RKO (cell line): ENCODE results near the gene DDX47.
"Not testable (repeated sequence)": the region's sequence is repeated elsewhere in the genome, so short reads cannot be mapped to it uniquely, and the experiment has no call there.

Experiments used
- DNase-seq: peaks from one replicate; pipeline ENCODE4 v3.0.0-alpha.2; 2016; ENCODE audit warnings: low spot score

The DDX47 gene

DNA sequence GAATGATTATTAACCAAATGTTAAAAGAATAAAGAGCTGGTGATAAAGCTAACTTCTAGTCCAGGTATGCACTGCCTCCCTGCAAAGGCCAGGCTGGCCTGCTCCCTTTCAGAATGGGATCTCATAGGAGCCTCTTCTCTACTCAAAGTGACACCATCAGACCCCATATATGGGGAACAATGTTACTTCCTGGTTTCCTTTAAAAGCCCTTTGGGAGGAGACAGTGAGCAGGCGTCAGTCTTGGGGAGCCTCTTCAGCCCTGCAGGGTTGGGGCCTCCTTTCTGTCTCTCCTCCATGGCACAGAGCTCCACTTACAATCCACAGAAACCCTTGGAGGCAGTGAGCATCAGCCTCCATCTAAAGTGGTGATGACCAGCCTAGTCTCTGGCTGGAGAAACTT, 60.9 kb downstream of the DDX47 start:
- DNase-seq = no peak

DNA sequence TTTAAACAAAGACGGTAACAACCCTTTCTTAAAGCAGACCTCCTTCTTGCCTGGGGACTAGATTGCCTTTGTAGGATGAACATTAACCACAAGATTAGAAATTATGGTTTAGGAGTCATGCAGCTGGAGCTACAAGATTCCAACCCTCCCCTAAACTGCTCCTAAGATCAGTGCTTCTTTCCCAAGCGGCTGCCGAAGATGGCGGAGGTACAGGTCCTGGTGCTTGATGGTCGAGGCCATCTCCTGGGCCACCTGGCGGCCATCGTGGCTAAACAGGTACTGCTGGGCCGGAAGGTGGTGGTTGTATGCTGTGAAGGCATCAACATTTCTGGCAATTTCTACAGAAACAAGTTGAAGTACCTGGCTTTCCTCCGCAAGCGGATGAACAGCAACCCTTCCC, 62.2 kb downstream of the DDX47 start:
- DNase-seq = not testable (repeated sequence)

DNA sequence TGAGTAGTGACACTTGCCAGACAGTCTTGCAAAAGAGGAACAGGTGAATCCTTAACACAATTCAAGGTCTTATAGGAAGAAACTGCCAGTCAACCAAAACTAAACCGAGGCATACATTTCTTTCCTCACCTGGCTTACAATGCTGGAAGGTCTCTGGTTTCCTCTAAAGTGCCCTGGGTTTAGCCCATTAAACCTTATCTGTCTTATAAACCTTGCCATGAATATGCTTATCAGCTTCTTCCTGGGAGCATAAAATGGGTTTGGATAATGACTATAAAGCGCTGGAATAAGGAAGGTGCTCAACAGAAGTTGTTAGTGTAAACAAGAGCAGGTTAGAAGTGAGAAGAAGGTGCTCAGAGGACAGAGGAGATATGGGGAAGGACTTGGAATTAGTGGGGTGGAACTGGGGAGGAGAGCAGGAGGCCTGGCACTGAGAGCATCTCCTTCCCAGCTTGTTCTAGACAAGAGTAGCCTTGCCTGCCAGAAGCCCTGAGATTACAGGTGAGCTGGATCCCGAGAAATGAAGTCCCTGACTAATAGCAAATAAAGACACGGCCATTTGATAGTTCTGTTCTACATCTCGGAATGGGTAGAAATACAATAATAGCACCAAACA, 64.1 kb downstream of the DDX47 start:
- no peak for DNase-seq

GRCh38 chr12:12877781-12878455, 64.8 kb downstream of the DDX47 start:
- DNase-seq = no peak
